Neural crest cell (in vitro differentiated cells): ENCODE measurements around the gene WDR77. TPM values are rescaled to one million over a fixed set of nuclear protein-coding genes. Genes with fewer than 3 reads are reported as not detected.
A peak's percentile ranks its signal among the peaks of the same experiment; 100 is the strongest.

Experiments used
- DNase-seq: peaks from one replicate; pipeline ENCODE4 v3.0.0; 2021; ENCODE audit warnings: low read depth, mixed read lengths, low spot score
- H3K27ac Mint-ChIP-seq: one replicate; pipeline ENCODE4 v1.8.0; 2021; ENCODE audit warnings: mild to moderate bottlenecking, mixed read lengths; ENCODE audit not compliant: unreplicated experiment
- H3K27me3 Mint-ChIP-seq: 2 replicates; pipeline ENCODE4 v1.8.0; 2021; ENCODE audit warnings: low read depth, mild to moderate bottlenecking, mixed read lengths
- H3K36me3 Mint-ChIP-seq: 2 replicates; pipeline ENCODE4 v1.8.0; 2021; ENCODE audit warnings: low read depth, mild to moderate bottlenecking, mixed read lengths
- H3K4me1 Mint-ChIP-seq: 2 replicates; pipeline ENCODE4 v1.8.0; 2021; ENCODE audit warnings: mixed read lengths
- H3K4me3 Mint-ChIP-seq: one replicate; pipeline ENCODE4 v1.8.0; 2021; ENCODE audit warnings: mild to moderate bottlenecking, mixed read lengths
- H3K9me3 Mint-ChIP-seq: 2 replicates; pipeline ENCODE4 v1.8.0; 2021; ENCODE audit warnings: mixed read lengths
- total RNA-seq: library from RNA; stranded (reverse); gene quantifications from 2 replicates; pipeline ENCODE4 v1.2.1, GENCODE V29; 2021
- TF ChIP-seq, protein P1 (sequence below): fragments of 200-600 bp; sonication (generic); conservative IDR thresholded peaks from 2 replicates; pipeline ENCODE4 v1.5.0; 2021; ENCODE audit warnings: antibody characterized with exemption, mild to moderate bottlenecking

The WDR77 gene
- total RNA-seq, 1 donor from 2014 or later = 58.7 TPM

DNA sequence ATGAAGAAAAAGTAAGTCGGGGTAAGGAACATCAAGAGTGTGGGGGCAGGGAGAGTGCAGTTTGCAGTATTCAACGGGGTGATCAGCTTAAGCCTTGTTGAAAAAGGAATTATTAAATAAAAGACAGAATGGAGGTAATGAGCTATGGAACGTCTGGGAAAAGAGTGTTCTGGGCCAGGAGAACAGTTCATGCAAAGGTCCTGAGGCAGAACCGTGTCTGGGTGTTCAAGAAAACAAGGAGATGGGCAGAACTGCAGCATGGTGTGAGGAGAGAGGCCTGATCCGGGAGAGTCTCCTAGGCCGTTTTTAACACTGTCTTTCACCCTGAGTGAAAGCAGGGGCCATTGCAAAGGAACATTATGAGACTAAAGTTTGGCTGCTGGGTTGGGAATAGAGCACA lies 41.8 kb downstream of the WDR77 start:
- no peaks in the 10 kb centered on the region for H3K9me3 Mint-ChIP-seq
- H3K36me3 Mint-ChIP-seq = no peaks in the 10 kb centered on the region
- H3K27me3 Mint-ChIP-seq = peaks cover 30% of the 10 kb centered on the region
- H3K4me3 Mint-ChIP-seq = no peak overlapping the region
- no peak for DNase-seq
- H3K27ac Mint-ChIP-seq = no peak overlapping the region
- no peaks in the 10 kb centered on the region for H3K4me1 Mint-ChIP-seq
- TF ChIP-seq, protein P1, sequence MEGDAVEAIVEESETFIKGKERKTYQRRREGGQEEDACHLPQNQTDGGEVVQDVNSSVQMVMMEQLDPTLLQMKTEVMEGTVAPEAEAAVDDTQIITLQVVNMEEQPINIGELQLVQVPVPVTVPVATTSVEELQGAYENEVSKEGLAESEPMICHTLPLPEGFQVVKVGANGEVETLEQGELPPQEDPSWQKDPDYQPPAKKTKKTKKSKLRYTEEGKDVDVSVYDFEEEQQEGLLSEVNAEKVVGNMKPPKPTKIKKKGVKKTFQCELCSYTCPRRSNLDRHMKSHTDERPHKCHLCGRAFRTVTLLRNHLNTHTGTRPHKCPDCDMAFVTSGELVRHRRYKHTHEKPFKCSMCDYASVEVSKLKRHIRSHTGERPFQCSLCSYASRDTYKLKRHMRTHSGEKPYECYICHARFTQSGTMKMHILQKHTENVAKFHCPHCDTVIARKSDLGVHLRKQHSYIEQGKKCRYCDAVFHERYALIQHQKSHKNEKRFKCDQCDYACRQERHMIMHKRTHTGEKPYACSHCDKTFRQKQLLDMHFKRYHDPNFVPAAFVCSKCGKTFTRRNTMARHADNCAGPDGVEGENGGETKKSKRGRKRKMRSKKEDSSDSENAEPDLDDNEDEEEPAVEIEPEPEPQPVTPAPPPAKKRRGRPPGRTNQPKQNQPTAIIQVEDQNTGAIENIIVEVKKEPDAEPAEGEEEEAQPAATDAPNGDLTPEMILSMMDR = no peak

DNA sequence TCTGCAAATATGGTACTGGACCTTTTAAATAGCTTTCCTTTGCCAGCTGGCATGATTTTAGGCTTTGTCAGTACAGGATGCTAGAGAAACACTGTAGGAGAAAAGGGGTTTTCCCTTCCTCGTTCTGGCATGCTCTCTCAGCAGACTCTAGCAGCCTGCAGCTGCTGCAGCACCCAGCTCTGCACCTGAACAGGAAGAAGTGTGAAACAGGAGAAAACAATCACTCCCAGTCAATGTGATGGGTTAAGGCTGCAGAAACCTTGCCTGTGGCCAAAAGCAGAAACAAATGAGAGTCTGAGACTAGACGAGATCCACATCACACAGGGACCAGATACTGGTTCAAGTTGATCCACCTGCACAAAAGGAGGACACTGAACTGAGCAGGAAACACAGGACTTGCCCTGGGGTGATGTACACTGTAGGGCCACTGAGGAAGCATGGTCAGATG lies 42.7 kb downstream of the WDR77 start:
- TF ChIP-seq, protein P1 = no peak
- Mint-ChIP-seq H3K27ac (no peak overlapping the region), H3K36me3 (no peaks in the 10 kb centered on the region), H3K27me3 (peaks cover 35% of the 10 kb centered on the region), H3K4me3 (no peak overlapping the region), H3K9me3 (no peaks in the 10 kb centered on the region), H3K4me1 (no peaks in the 10 kb centered on the region)
- DNase-seq = no peak

DNA sequence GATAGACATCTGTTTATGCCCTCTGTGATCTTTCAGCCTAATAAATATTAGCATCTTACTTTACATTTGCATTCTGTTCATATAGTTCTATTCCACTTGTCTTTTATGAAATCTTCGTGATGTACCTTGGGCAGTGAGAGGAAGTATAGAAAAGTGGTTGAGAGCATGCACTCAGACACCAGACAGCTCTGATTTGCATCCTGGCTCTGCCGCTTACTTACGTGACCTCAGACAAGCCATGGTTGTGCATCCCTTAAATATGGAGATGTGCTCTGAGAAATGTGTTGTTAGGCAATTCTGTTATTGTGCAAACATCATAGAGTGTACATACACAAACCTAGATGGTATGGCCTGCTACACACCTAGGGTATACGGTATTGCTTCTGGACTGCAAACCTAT lies 44.5 kb downstream of the WDR77 start:
- no peaks in the 10 kb centered on the region for H3K4me1 Mint-ChIP-seq
- TF ChIP-seq, protein P1 = no peak
- no peaks in the 10 kb centered on the region for H3K36me3 Mint-ChIP-seq
- H3K27ac Mint-ChIP-seq = no peak overlapping the region
- peaks cover 47% of the 10 kb centered on the region for H3K27me3 Mint-ChIP-seq
- no peak overlapping the region for H3K4me3 Mint-ChIP-seq
- no peak for DNase-seq
- H3K9me3 Mint-ChIP-seq = no peaks in the 10 kb centered on the region

DNA sequence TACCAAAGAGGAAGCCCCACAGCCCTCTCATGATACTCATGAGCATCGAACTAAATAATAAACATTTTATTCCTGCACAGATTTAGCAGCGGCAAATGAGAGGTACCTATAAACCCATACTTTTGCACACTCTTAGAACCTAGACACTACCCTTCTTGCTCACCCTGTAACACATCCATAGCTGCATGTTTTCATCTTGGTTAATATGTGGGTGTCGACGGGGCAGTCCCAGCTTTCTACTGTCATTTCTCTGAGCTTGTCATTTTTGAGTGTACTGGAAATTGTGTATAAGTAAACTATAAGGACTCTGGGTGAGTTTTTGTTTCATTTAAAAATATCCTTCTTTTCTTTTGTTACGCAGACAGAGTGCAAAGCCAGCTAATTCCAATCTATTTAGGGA lies 47.0 kb downstream of the WDR77 start:
- Mint-ChIP-seq H3K4me1 (no peaks in the 10 kb centered on the region), H3K9me3 (peaks cover 3% of the 10 kb centered on the region)

DNA sequence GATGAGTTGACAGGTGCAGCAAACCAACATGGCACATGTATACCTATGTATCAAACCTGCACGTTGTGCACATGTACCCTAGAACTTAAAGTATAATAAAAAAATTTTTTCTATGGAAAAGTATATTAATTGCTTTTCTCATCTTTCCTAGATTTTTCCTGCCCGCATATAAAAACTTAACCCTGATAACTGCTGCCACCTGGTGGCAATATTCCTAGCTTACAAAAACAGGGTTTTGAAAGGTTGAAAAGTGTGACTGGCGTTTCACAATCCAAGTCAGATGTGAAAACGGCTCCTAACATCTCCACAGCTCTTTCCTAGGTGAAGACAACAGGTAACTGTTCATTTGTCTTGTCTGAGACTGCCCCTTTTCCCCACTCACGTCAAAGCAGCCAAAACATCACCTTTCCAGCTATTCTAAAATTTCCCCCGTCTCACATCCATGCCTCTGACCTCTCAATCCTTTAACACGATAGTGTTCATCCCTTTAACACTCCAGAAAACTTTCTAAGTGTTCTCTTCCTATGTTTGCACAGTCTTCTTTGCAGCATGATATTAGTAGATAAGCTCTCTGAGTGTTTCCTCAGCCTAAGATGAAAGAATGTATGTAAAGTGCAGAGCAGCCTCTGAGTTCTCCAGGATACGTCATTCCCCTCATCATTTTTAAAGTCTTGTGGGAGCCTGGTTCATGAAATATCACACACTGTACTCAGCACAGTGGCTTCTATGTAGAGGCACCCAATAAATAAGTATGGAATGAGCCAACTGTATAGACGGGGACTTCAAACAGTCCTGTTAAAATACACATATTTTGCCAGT lies 49.1 kb downstream of the WDR77 start:
- H3K4me3 Mint-ChIP-seq = no peak overlapping the region
- no peaks in the 10 kb centered on the region for H3K4me1 Mint-ChIP-seq
- no peak overlapping the region for H3K27ac Mint-ChIP-seq
- TF ChIP-seq, protein P1 = peak; percentile 83
- H3K36me3 Mint-ChIP-seq = no peaks in the 10 kb centered on the region
- H3K9me3 Mint-ChIP-seq = peaks cover 3% of the 10 kb centered on the region
- DNase-seq = peak; percentile 66
- peaks cover 57% of the 10 kb centered on the region for H3K27me3 Mint-ChIP-seq

More for the DNA sequence above, 47.0 kb downstream of the WDR77 start:
- Mint-ChIP-seq H3K27me3 (peaks cover 57% of the 10 kb centered on the region), H3K27ac (no peak overlapping the region), H3K4me3 (no peak overlapping the region), H3K36me3 (no peaks in the 10 kb centered on the region)
- TF ChIP-seq, protein P1 = no peak
- no peak for DNase-seq
